Measurements from ENCODE around the gene HILPDA. TPM values are rescaled to one million over a fixed set of nuclear protein-coding genes. Genes with fewer than 3 reads are reported as not detected.
A peak's percentile ranks its signal among the peaks of the same experiment; 100 is the strongest.
"Not testable (repeated sequence)": the region's sequence is repeated elsewhere in the genome, so short reads cannot be mapped to it uniquely, and the experiment has no call there.

Gene HILPDA
- total RNA-seq, 1 donor from 2014 or later, result 12.4 TPM

DNA sequence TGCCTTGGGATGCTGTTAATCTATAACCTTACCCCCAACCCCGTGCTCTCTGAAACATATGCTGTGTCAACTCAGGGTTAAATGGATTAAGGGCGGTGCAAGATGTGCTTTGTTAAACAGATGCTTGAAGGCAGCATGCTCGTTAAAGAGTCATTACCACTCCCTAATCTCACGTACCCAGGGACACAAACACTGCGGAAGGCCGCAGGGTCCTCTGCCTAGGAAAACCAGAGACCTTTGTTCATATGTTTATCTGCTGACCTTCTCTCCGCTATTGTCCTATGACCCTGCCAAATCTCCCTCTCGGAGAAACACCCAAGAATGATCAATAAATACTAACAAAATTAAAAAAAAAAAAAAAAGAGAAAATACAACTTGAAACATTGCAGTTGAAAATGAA lies 8.3 kb downstream of the HILPDA start:
- not testable (repeated sequence) for H3K4me2 ChIP-seq (ENCODE audit: low read length); H3K4me3 ChIP-seq (ENCODE audit: insufficient read depth, low read depth, low read length); H3K9me3 Mint-ChIP-seq (ENCODE audit: unreplicated experiment); H2AFZ ChIP-seq (ENCODE audit: low read depth, low read length); H3K36me3 Mint-ChIP-seq (ENCODE audit: low read depth, unreplicated experiment); DNase-seq (ENCODE audit: low read depth); H3K27ac ChIP-seq (ENCODE audit: low read depth, low read length); H3K36me3 ChIP-seq (ENCODE audit: insufficient read depth, low read length); H3K9me3 ChIP-seq (ENCODE audit: insufficient read depth, low read depth, low read length); FAIRE-seq; H3K4me1 ChIP-seq (ENCODE audit: insufficient read depth, low read length); H3K27ac Mint-ChIP-seq (ENCODE audit: unreplicated experiment); H3K4me3 Mint-ChIP-seq (ENCODE audit: unreplicated experiment); H3K27me3 Mint-ChIP-seq (ENCODE audit: low read depth, unreplicated experiment); H3K9ac ChIP-seq (ENCODE audit: low read length); H3K4me1 Mint-ChIP-seq (ENCODE audit: low read depth, unreplicated experiment); H3K27me3 ChIP-seq (ENCODE audit: insufficient read depth, low read length)
- Histone ChIP-seq H4K20me1 (ENCODE audit: insufficient read depth, low read length) (peaks cover 27% of the 10 kb centered on the region), H3K79me2 (ENCODE audit: insufficient read depth, low read length) (peaks cover 21% of the 10 kb centered on the region)

DNA sequence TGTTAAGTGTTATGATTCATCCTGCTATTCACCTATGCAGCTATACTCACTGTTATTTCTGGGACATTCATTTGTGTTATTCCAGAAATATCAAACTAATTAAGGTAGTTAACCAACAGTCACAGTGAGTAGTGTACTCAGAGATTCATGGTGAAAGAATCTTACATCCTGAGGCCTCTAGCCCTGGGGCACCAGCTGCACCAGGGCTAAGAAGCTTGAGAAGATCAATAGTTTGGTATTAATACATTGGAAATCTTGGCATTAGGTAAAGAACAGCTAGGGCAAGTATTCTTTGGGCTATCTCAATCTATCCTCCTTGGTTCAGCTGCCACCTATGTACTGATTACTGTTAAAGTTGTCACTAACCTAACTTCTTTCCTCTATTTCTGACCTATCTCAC lies 11.2 kb downstream of the HILPDA start:
- H3K27me3 Mint-ChIP-seq (ENCODE audit: low read depth, unreplicated experiment); H3K4me3 Mint-ChIP-seq (ENCODE audit: unreplicated experiment); H3K27ac Mint-ChIP-seq (ENCODE audit: unreplicated experiment); H3K9me3 Mint-ChIP-seq (ENCODE audit: unreplicated experiment); H3K36me3 ChIP-seq (ENCODE audit: insufficient read depth, low read length); H3K79me2 ChIP-seq (ENCODE audit: insufficient read depth, low read length); H3K27me3 ChIP-seq (ENCODE audit: insufficient read depth, low read length); H3K4me2 ChIP-seq (ENCODE audit: low read length); H3K4me1 Mint-ChIP-seq (ENCODE audit: low read depth, unreplicated experiment); H3K27ac ChIP-seq (ENCODE audit: low read depth, low read length); H2AFZ ChIP-seq (ENCODE audit: low read depth, low read length); DNase-seq (ENCODE audit: low read depth); H3K4me1 ChIP-seq (ENCODE audit: insufficient read depth, low read length); H3K9me3 ChIP-seq (ENCODE audit: insufficient read depth, low read depth, low read length); H3K9ac ChIP-seq (ENCODE audit: low read length); FAIRE-seq; H3K36me3 Mint-ChIP-seq (ENCODE audit: low read depth, unreplicated experiment); H4K20me1 ChIP-seq (ENCODE audit: insufficient read depth, low read length); H3K4me3 ChIP-seq (ENCODE audit: insufficient read depth, low read depth, low read length): not testable (repeated sequence)

DNA sequence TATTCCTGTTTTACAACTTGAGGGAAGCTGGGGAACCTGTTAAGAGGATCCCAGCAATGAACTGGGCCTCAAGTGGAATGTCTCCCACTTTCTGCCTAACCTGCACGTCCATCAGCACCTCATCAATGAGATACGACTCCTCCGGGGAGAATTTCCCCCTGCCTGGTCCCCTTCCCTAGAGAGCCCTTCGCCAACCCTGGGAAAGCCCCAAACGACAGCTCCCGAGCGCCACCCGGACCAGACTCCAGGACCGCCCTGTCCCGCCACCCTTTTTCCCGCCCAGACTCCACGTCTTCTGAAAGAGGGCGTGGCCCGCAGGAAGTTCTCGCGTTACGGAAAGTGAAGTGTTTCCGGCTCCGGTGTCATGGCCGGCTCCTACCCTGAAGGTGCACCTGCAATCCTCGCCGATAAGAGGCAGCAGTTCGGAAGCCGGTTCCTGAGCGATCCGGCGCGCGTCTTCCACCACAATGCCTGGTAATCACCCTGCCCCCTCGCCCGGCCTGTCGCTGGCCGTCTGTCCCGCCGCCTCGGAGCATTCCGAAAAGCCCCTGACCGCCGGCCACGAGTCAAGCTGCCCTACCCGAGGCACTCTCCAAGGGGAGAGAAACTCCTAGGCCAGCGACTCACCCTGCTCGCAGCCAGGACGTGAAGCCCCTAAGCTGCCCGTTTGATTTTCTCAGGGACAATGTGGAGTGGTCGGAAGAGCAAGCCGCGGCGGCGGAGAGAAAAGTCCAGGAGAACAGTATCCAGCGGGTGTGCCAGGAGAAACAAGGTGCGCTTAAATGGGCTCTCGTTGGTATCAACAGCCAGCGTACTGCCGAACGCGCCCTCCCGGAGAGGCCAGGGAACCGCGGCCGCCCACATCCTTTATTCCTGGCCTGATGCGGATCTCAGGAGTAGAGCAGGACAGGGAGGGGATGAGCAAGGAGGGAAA lies 21.0 kb downstream of the HILPDA start, which contains the start of gene METTL2B:
TSS of gene METTL2B (plus strand) at position 347 of the 934 bp plus-strand sequence. CDS start at position 365, 18 bp downstream.
- peak within 1 kb of the TSS; percentile 98 for H3K27ac Mint-ChIP-seq (ENCODE audit: unreplicated experiment)
- Histone ChIP-seq H3K4me3 (ENCODE audit: insufficient read depth, low read depth, low read length) (peak within 1 kb of the TSS; percentile 81), H3K4me2 (ENCODE audit: low read length) (peak within 1 kb of the TSS; percentile 88), H3K27ac (ENCODE audit: low read depth, low read length) (peak within 1 kb of the TSS; percentile 76), H3K79me2 (ENCODE audit: insufficient read depth, low read length) (peaks cover 32% of the 10 kb centered on the region), H2AFZ (ENCODE audit: low read depth, low read length) (peak within 1 kb of the TSS; percentile 76), H3K9ac (ENCODE audit: low read length) (peak within 1 kb of the TSS; percentile 91)
- not testable (repeated sequence) for H4K20me1 ChIP-seq (ENCODE audit: insufficient read depth, low read length); H3K27me3 Mint-ChIP-seq (ENCODE audit: low read depth, unreplicated experiment); H3K4me1 ChIP-seq (ENCODE audit: insufficient read depth, low read length); H3K9me3 ChIP-seq (ENCODE audit: insufficient read depth, low read depth, low read length); H3K36me3 ChIP-seq (ENCODE audit: insufficient read depth, low read length); H3K9me3 Mint-ChIP-seq (ENCODE audit: unreplicated experiment); H3K27me3 ChIP-seq (ENCODE audit: insufficient read depth, low read length); FAIRE-seq; H3K36me3 Mint-ChIP-seq (ENCODE audit: low read depth, unreplicated experiment)
- TF ChIP-seq, protein P1, sequence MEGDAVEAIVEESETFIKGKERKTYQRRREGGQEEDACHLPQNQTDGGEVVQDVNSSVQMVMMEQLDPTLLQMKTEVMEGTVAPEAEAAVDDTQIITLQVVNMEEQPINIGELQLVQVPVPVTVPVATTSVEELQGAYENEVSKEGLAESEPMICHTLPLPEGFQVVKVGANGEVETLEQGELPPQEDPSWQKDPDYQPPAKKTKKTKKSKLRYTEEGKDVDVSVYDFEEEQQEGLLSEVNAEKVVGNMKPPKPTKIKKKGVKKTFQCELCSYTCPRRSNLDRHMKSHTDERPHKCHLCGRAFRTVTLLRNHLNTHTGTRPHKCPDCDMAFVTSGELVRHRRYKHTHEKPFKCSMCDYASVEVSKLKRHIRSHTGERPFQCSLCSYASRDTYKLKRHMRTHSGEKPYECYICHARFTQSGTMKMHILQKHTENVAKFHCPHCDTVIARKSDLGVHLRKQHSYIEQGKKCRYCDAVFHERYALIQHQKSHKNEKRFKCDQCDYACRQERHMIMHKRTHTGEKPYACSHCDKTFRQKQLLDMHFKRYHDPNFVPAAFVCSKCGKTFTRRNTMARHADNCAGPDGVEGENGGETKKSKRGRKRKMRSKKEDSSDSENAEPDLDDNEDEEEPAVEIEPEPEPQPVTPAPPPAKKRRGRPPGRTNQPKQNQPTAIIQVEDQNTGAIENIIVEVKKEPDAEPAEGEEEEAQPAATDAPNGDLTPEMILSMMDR (IDR thresholded peaks at IDR 0.05; ENCODE audit: insufficient read depth, low read depth, low read length), result peak; percentile 11
- H3K4me3 Mint-ChIP-seq (ENCODE audit: unreplicated experiment), result peak within 1 kb of the TSS; percentile 98
- H3K4me1 Mint-ChIP-seq (ENCODE audit: low read depth, unreplicated experiment), result peaks cover 12% of the 10 kb centered on the region
- DNase-seq (ENCODE audit: low read depth), result peak; percentile 80

DNA sequence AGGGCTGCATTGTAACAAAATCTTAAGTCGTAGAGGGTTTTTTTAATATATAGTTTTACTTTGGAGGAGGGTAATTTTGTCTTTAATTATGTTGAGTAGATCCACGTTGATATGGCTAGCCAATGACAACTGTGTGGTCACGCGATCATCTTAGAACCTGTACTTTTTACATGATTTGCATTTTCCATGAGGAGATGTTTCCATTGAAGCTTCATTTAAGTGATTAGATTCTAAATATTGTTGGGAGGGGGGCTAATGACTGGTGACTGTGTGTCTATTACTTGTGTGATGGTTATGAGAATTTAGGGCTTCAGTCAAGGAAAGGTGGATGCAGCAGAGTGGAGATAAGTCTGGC lies 21.6 kb downstream of the HILPDA start:
- H3K4me1 Mint-ChIP-seq (ENCODE audit: low read depth, unreplicated experiment), result peaks cover 12% of the 10 kb centered on the region
- H3K4me3 Mint-ChIP-seq (ENCODE audit: unreplicated experiment), result peak overlapping the region; percentile 98
- DNase-seq (ENCODE audit: low read depth); H3K27me3 Mint-ChIP-seq (ENCODE audit: low read depth, unreplicated experiment); H3K27me3 ChIP-seq (ENCODE audit: insufficient read depth, low read length); FAIRE-seq; H3K9me3 Mint-ChIP-seq (ENCODE audit: unreplicated experiment); H3K36me3 ChIP-seq (ENCODE audit: insufficient read depth, low read length); H3K9me3 ChIP-seq (ENCODE audit: insufficient read depth, low read depth, low read length); H4K20me1 ChIP-seq (ENCODE audit: insufficient read depth, low read length); H3K36me3 Mint-ChIP-seq (ENCODE audit: low read depth, unreplicated experiment); H3K4me1 ChIP-seq (ENCODE audit: insufficient read depth, low read length): not testable (repeated sequence)
- peak overlapping the region; percentile 98 for H3K27ac Mint-ChIP-seq (ENCODE audit: unreplicated experiment)
- Histone ChIP-seq H3K27ac (ENCODE audit: low read depth, low read length) (peak overlapping the region; percentile 76), H3K9ac (ENCODE audit: low read length) (peak overlapping the region; percentile 91), H3K79me2 (ENCODE audit: insufficient read depth, low read length) (peaks cover 32% of the 10 kb centered on the region), H2AFZ (ENCODE audit: low read depth, low read length) (peak overlapping the region; percentile 67), H3K4me3 (ENCODE audit: insufficient read depth, low read depth, low read length) (peak overlapping the region; percentile 81), H3K4me2 (ENCODE audit: low read length) (peak overlapping the region; percentile 88)

DNA sequence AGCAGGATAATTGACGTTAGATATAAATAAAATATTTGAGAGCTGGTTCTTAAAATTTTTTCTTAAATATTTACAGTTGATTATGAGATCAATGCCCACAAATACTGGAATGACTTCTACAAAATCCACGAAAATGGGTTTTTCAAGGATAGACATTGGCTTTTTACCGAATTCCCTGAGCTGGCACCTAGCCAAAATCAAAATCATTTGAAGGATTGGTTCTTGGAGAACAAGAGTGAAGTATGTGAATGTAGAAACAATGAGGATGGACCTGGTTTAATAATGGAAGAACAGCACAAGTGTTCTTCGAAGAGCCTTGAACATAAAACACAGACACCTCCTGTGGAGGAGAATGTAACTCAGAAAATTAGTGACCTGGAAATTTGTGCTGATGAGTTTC lies 23.4 kb downstream of the HILPDA start:
- H3K4me1 ChIP-seq (ENCODE audit: insufficient read depth, low read length); H3K27ac Mint-ChIP-seq (ENCODE audit: unreplicated experiment); H3K4me3 Mint-ChIP-seq (ENCODE audit: unreplicated experiment); H3K9me3 Mint-ChIP-seq (ENCODE audit: unreplicated experiment); H3K27me3 Mint-ChIP-seq (ENCODE audit: low read depth, unreplicated experiment); FAIRE-seq; H3K27ac ChIP-seq (ENCODE audit: low read depth, low read length); H3K27me3 ChIP-seq (ENCODE audit: insufficient read depth, low read length); H2AFZ ChIP-seq (ENCODE audit: low read depth, low read length); H4K20me1 ChIP-seq (ENCODE audit: insufficient read depth, low read length); H3K4me3 ChIP-seq (ENCODE audit: insufficient read depth, low read depth, low read length); H3K9me3 ChIP-seq (ENCODE audit: insufficient read depth, low read depth, low read length); H3K9ac ChIP-seq (ENCODE audit: low read length); H3K36me3 ChIP-seq (ENCODE audit: insufficient read depth, low read length); H3K36me3 Mint-ChIP-seq (ENCODE audit: low read depth, unreplicated experiment); DNase-seq (ENCODE audit: low read depth): not testable (repeated sequence)
- H3K4me1 Mint-ChIP-seq (ENCODE audit: low read depth, unreplicated experiment), result peaks cover 12% of the 10 kb centered on the region
- Histone ChIP-seq H3K4me2 (ENCODE audit: low read length) (peak overlapping the region; percentile 88), H3K79me2 (ENCODE audit: insufficient read depth, low read length) (peaks cover 32% of the 10 kb centered on the region)
